Right atrium auricular region (tissue), 2 donors: ENCODE results near the gene SECISBP2. TPM values are rescaled to one million over a fixed set of nuclear protein-coding genes. Genes with fewer than 3 reads are reported as not detected.

ENCODE experiments used
- DNase-seq: peaks from one replicate; pipeline ENCODE4 v3.0.0-alpha.2; 2019; ENCODE audit warnings: low spot score
- H3K27ac ChIP-seq, 2 donors: fragments of 200-600 bp; sonication (generic); 1 replicate in 1 of 2; 2 replicates in 1 of 2; pipeline ENCODE4 v1.5.1; 2016 to 2019
- H3K27me3 ChIP-seq, 2 donors: fragments of 200-600 bp; sonication (generic); one replicate each; pipeline versions ENCODE4 v1.5.1 to v1.6.0; 2017 to 2019
- H3K36me3 ChIP-seq: fragments of 200-600 bp; sonication (generic); one replicate; pipeline ENCODE4 v1.5.1; 2016
- H3K4me1 ChIP-seq, 2 donors: fragments of 200-600 bp; sonication (generic); one replicate each; pipeline versions ENCODE4 v1.5.1 to v1.6.0; 2017 to 2019
- H3K4me3 ChIP-seq, 2 donors: fragments of 200-600 bp; sonication (generic); 1 replicate in 1 of 2; 2 replicates in 1 of 2; pipeline ENCODE4 v1.5.1; 2017 to 2019; ENCODE audit warnings: mild to moderate bottlenecking in 1 of 2, moderate library complexity in 1 of 2
- H3K9me3 ChIP-seq, 2 donors: fragments of 200-600 bp; sonication (generic); one replicate each; pipeline ENCODE4 v1.5.1; 2019
- microRNA-seq, 2 donors: library from miRNA; unstranded; fragments of <30 nt; microRNA quantifications; one replicate each; pipeline ENCODE4, GENCODE V29; 2016 to 2017; ENCODE audit warnings: borderline number of aligned reads in 2 of 2, borderline replicate concordance in 1 of 2
- total RNA-seq, 2 donors: library from RNA; depleted of rRNA; stranded (reverse); fragments of >200 nt; gene quantifications; one replicate each; pipeline ENCODE4 v1.1.0, GENCODE V29; 2016
- TF ChIP-seq, protein P1 (sequence below), 2 donors: fragments of 200-600 bp; sonication (generic); IDR thresholded peaks; one replicate each; pipeline ENCODE4 v1.5.1; 2019; ENCODE audit warnings: antibody characterized with exemption in 2 of 2

Gene SECISBP2
- total RNA-seq, 2 donors from 2014 or later: 15.0 to 19.9 TPM

DNA sequence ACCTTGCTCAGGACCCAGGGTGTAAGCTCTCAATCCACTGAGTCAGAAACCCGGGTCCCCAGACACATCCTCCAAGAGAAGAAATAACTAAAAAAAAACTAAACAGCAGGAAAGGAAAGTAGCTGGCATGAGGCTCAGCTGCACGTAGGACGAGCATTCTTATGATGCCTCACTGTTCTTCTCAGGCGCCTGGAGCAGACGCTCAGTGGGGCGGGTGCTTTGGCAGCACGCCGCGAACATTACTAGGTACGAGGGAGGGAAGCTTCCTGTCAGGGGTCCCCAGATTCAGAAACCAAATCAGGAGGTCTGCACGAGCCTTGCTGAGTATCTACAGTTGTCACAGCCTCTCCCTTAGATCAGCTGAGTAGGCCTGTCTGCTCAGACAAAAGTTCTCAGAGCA lies 85.8 kb downstream of the SECISBP2 start:
- H3K4me3 ChIP-seq: no peak overlapping the region
- H3K9me3 ChIP-seq: peaks cover 0 to 4% of the 10 kb centered on the region in 2 donors
- H3K4me1 ChIP-seq: peaks cover 0 to 6% of the 10 kb centered on the region in 2 donors
- no peak for DNase-seq
- H3K27ac ChIP-seq: no peak overlapping the region
- H3K27me3 ChIP-seq: no peaks in the 10 kb centered on the region
- TF ChIP-seq, protein P1, sequence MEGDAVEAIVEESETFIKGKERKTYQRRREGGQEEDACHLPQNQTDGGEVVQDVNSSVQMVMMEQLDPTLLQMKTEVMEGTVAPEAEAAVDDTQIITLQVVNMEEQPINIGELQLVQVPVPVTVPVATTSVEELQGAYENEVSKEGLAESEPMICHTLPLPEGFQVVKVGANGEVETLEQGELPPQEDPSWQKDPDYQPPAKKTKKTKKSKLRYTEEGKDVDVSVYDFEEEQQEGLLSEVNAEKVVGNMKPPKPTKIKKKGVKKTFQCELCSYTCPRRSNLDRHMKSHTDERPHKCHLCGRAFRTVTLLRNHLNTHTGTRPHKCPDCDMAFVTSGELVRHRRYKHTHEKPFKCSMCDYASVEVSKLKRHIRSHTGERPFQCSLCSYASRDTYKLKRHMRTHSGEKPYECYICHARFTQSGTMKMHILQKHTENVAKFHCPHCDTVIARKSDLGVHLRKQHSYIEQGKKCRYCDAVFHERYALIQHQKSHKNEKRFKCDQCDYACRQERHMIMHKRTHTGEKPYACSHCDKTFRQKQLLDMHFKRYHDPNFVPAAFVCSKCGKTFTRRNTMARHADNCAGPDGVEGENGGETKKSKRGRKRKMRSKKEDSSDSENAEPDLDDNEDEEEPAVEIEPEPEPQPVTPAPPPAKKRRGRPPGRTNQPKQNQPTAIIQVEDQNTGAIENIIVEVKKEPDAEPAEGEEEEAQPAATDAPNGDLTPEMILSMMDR (IDR thresholded peaks at IDR 0.05): no peak
- H3K36me3 ChIP-seq: peaks cover 8% of the 10 kb centered on the region

DNA sequence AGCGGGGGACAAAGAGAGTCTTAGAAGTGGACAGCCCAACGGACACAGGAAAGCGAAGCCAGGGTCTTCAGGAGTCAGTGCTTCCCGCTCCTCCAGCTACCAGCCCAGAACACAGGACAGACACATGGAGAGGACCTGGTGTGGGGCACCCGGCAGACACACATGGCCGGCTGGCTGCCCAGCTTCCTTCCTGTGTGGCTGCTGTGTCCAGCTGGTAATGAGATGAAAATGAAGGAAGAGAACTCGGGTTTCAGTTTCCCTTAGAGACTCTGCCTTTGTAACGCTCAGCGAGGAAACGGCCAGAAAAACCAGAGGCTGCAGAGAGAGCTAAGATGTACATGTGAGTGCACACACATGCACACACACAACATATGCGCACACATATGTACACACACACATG lies 87.5 kb downstream of the SECISBP2 start:
- Histone ChIP-seq H3K27me3 (no peaks in the 10 kb centered on the region), H3K36me3 (peaks cover 8% of the 10 kb centered on the region), H3K27ac (no peak overlapping the region), H3K9me3 (peaks cover 0 to 4% of the 10 kb centered on the region in 2 donors), H3K4me1 (peaks cover 0 to 15% of the 10 kb centered on the region in 2 donors), H3K4me3 (no peak overlapping the region)
- no peak for DNase-seq
- TF ChIP-seq, protein P1 (IDR thresholded peaks at IDR 0.05): no peak

DNA sequence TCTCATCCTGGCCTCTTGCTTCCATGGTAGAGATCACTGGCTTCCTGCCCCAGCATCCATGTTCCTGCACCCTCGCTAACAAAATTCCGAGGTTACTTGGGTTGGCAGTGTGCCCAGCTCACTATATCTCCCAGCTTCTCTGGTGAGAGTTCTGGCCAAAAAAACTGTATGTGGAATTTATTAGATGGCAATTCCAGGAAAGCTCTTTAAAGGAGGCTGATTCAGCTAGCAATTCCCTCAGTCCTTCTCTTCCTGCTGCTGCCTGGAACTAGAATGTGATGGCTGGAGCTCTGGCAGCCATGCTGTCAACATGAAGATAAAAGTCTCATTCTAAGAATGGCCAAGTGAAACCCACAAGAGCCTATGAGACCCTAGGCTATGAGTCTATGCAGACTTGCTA lies 88.8 kb downstream of the SECISBP2 start:
- DNase-seq: no peak
- Histone ChIP-seq H3K4me1 (peaks cover 0 to 15% of the 10 kb centered on the region in 2 donors), H3K9me3 (peaks cover 0 to 4% of the 10 kb centered on the region in 2 donors), H3K27ac (no peak overlapping the region), H3K27me3 (no peaks in the 10 kb centered on the region), H3K4me3 (no peak overlapping the region), H3K36me3 (peaks cover 3% of the 10 kb centered on the region)
- TF ChIP-seq, protein P1 (IDR thresholded peaks at IDR 0.05): no peak

DNA sequence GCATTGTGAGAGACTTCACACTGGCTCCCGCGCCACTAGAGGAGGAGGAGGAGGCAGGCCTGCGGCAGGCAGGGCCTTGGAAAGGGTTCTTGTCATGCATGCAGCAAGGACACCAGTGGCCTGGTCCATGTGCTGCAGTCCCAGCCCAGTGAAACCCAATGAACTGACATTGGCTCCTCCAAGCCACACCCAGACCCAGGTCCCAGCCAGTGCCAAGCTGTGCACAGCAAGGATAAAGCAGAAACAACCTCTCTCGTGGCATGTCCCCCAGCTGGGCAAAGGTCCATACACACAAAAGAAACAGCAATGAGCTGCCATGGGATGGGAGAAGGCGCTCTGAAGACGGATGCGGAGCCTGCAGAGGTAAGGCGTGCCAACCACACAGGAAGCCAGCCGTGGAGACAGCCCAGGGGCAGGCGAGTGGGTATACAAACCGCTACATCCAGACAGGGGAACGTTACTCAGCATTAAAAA lies 90.4 kb downstream of the SECISBP2 start:
- H3K27ac ChIP-seq: no peak overlapping the region

More for the DNA sequence above, 90.4 kb downstream of the SECISBP2 start:
- no peaks in the 10 kb centered on the region for H3K27me3 ChIP-seq
- H3K36me3 ChIP-seq: no peaks in the 10 kb centered on the region
- no peak overlapping the region for H3K4me3 ChIP-seq
- TF ChIP-seq, protein P1 (IDR thresholded peaks at IDR 0.05): no peak
- DNase-seq: no peak
- H3K4me1 ChIP-seq: peaks cover 0 to 15% of the 10 kb centered on the region in 2 donors
- H3K9me3 ChIP-seq: peaks cover 0 to 4% of the 10 kb centered on the region in 2 donors

Small RNAs within 50 kb of the gene (microRNA-seq; reads per million reads assigned to microRNA genes)
- gene MIR3153: 0 reads per million in 2 donors

Other genes with a start within 250 kb of the SECISBP2 start
- gene SHC3, start 139.7 kb upstream of the SECISBP2 start, total RNA-seq: 1 to 10 TPM; 1.0 to 1.7 TPM
- gene CKS2, start 7.3 kb upstream of the SECISBP2 start, total RNA-seq: 10 to 100 TPM in 1 of 2 donors, 1 to 10 TPM in 1; 7.4 to 10.6 TPM
- gene SEMA4D, start 179.6 kb downstream of the SECISBP2 start, total RNA-seq: 10 to 100 TPM; 14.6 to 22.1 TPM